GM23338 (cell line): ENCODE data around the gene PEAK3. TPM values are rescaled to one million over a fixed set of nuclear protein-coding genes. Genes with fewer than 3 reads are reported as not detected.

Source experiments
- ATAC-seq: fragments of 200-7000 bp; cut with Tn5 transposase; 3 replicates; pipeline ENCODE4 v1.9.1; 2020
- DNase-seq: peaks from one replicate; pipeline ENCODE4 v3.0.0-alpha.2; 2015; ENCODE audit warnings: low spot score
- H2AFZ ChIP-seq: fragments of 200-600 bp; sonication (generic); 2 replicates; pipeline ENCODE4 v1.8.0; 2016; ENCODE audit warnings: antibody characterized with exemption, mild to moderate bottlenecking, moderate library complexity
- H3F3A ChIP-seq: fragments of 200-600 bp; sonication (generic); replicated peaks from 2 replicates; pipeline ENCODE4 v1.8.0; 2017; ENCODE audit warnings: antibody characterized with exemption, mixed run types, low read depth
- H3K27ac ChIP-seq: fragments of 200-600 bp; sonication (generic); 2 replicates; pipeline ENCODE4 v1.6.1; 2016; ENCODE audit warnings: low read depth
- H3K27me3 ChIP-seq: fragments of 200-600 bp; sonication (generic); 2 replicates; pipeline ENCODE4 v1.8.0; 2016; ENCODE audit warnings: mild to moderate bottlenecking, mixed run types, moderate library complexity; ENCODE audit not compliant: insufficient read depth
- H3K36me3 ChIP-seq: fragments of 200-600 bp; sonication (generic); 2 replicates; pipeline ENCODE4 v1.8.0; 2016; ENCODE audit warnings: mild to moderate bottlenecking; ENCODE audit not compliant: insufficient read depth
- H3K4me1 ChIP-seq: fragments of 200-600 bp; sonication (generic); 2 replicates; pipeline ENCODE4 v1.8.0; 2016; ENCODE audit warnings: mild to moderate bottlenecking, moderate library complexity; ENCODE audit not compliant: insufficient read depth
- H3K4me2 ChIP-seq: fragments of 200-600 bp; sonication (generic); 2 replicates; pipeline ENCODE4 v1.7.1; 2017; ENCODE audit warnings: mixed run types
- H3K4me3 ChIP-seq: fragments of 200-600 bp; sonication (generic); 2 replicates; pipeline ENCODE4 v1.6.1; 2016; ENCODE audit warnings: mixed run types
- H3K79me2 ChIP-seq: fragments of 200-600 bp; sonication (generic); replicated peaks from 2 replicates; pipeline ENCODE4 v1.8.0; 2017; ENCODE audit warnings: mild to moderate bottlenecking; ENCODE audit not compliant: insufficient read depth
- H3K9me2 ChIP-seq: fragments of 200-600 bp; sonication (generic); 2 replicates; pipeline ENCODE4 v1.8.0; 2017; ENCODE audit not compliant: insufficient read depth
- H4K20me1 ChIP-seq: fragments of 200-600 bp; sonication (generic); replicated peaks from 2 replicates; pipeline ENCODE4 v1.8.0; 2017; ENCODE audit warnings: mild to moderate bottlenecking; ENCODE audit not compliant: insufficient read depth
- H3K27ac Mint-ChIP-seq: 2 replicates; pipeline ENCODE4 v1.8.0; 2020; ENCODE audit warnings: inconsistent platforms, mild to moderate bottlenecking, moderate library complexity, mixed read lengths
- H3K27me3 Mint-ChIP-seq: 3 replicates; pipeline ENCODE4 v1.8.0; 2022; ENCODE audit warnings: low read depth, mild to moderate bottlenecking, moderate library complexity, mixed read lengths, inconsistent platforms; ENCODE audit not compliant: insufficient read depth, poor library complexity
- H3K36me3 Mint-ChIP-seq: 3 replicates; pipeline ENCODE4 v1.8.0; 2021; ENCODE audit warnings: low read depth, mild to moderate bottlenecking, inconsistent platforms, moderate library complexity, mixed read lengths
- H3K4me1 Mint-ChIP-seq: 3 replicates; pipeline ENCODE4 v1.8.0; 2020; ENCODE audit warnings: mild to moderate bottlenecking, inconsistent platforms, mixed read lengths
- H3K4me3 Mint-ChIP-seq: 3 replicates; pipeline ENCODE4 v1.8.0; 2021; ENCODE audit warnings: moderate library complexity, mild to moderate bottlenecking, inconsistent platforms, mixed read lengths
- H3K9me3 Mint-ChIP-seq: 3 replicates; pipeline ENCODE4 v1.8.0; 2020; ENCODE audit warnings: moderate library complexity, mild to moderate bottlenecking, inconsistent platforms, mixed read lengths
- CTCF ChIP-seq, 2 experiments: fragments of 200-600 bp in 1 of 2; sonication (generic) in 1 of 2; conservative IDR thresholded peaks; 2 replicates each; pipeline versions ENCODE4 v1.5.1 to v1.6.1; 2016 to 2017; ENCODE audit warnings: antibody characterized with exemption in 2 of 2, low read depth in 2 of 2, mild to moderate bottlenecking in 2 of 2, moderate library complexity in 1 of 2
- EZH2 ChIP-seq: fragments of 200-600 bp; sonication (generic); IDR thresholded peaks from one replicate; pipeline ENCODE4 v1.8.0; 2017; ENCODE audit warnings: antibody characterized with exemption, mild to moderate bottlenecking, low read depth; ENCODE audit not compliant: unreplicated experiment
- JUNB ChIP-seq: IDR thresholded peaks from one replicate; pipeline ENCODE4 v1.6.1; 2016; ENCODE audit warnings: antibody characterized with exemption; ENCODE audit not compliant: unreplicated experiment
- NANOG ChIP-seq: IDR thresholded peaks from 2 replicates; pipeline ENCODE4 v1.6.1; 2016; ENCODE audit warnings: antibody characterized with exemption, borderline replicate concordance
- POLR2AphosphoS5 ChIP-seq: IDR thresholded peaks from 2 replicates; pipeline ENCODE4 v1.6.1; 2016; ENCODE audit warnings: antibody characterized with exemption, low read depth
- STAT1 ChIP-seq: IDR thresholded peaks from one replicate; pipeline ENCODE4 v1.6.1; 2016; ENCODE audit warnings: antibody characterized with exemption; ENCODE audit not compliant: unreplicated experiment
- ZNF331 ChIP-seq: fragments of 250-450 bp; sonication (Bioruptor Pico); IDR thresholded peaks from 2 replicates; pipeline ENCODE4 v1.5.0; 2020; ENCODE audit warnings: low read depth, mild to moderate bottlenecking, moderate library complexity
- polyA plus RNA-seq: library from polyadenylated mRNA; unstranded; fragments of >200 nt; fragmentation: Nextera tagmentation; extraction: Ambion mirVana; gene quantifications from 2 replicates; pipeline ENCODE4 v1.2.1, GENCODE V29; 2016
- total RNA-seq: library from RNA; depleted of rRNA; stranded (reverse); fragments of >200 nt; shearing (Covaris generic); gene quantifications from 2 replicates; pipeline ENCODE4 v1.2.3, GENCODE V29; 2014
- TF ChIP-seq, protein P1 (sequence below): IDR thresholded peaks from 2 replicates; pipeline ENCODE4 v1.6.1; 2016; ENCODE audit warnings: antibody characterized with exemption
- TF ChIP-seq, protein P2 (sequence below): IDR thresholded peaks from one replicate; pipeline ENCODE4 v1.6.1; 2018; ENCODE audit warnings: antibody characterized with exemption; ENCODE audit not compliant: unreplicated experiment

The PEAK3 gene
- total and polyA plus RNA-seq, 2 experiments from 2014 or later: not detected

DNA sequence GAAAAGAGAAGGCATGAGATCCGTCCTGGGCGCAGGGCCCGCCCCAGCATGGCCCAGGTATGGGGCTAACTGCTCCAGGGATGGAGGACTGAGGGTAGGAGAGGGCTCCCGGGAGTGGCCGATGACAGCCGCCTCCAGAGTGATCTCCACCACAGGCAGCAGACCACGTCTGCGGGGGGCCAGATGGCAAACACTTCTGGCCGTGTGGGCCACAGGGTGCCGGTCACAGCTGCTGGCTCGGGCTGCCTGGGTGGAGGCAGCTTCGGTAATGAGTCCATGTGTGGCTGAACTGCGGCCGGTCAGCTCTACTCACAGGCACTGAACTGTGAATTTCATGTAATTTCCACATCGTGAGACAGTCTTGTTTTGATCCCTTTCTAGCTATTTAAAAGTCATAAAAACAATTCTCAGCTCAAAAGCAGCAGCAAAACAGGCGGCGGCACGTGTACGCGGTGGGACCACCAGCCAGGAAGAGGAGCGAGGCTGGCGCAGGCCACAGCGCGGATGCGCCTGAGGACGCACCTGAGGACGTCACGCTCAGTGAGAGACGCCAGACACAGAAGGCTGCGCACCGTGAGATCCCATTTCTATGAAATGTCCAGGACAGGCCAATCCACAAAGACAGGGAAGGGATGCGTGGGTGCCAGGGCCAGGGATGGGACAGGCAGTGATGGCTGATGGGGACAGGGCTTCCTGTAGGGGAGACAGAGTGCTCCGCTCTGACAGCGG lies 42.4 kb upstream of the PEAK3 start:
- H3K4me3 Mint-ChIP-seq: no peak overlapping the region
- DNase-seq (no peak), ATAC-seq (no peak)
- Histone ChIP-seq H4K20me1 (peaks cover 6% of the 10 kb centered on the region; the same call in 1 of the 2 replicates), H3K27ac (no peak overlapping the region), H3K4me1 (peaks cover 5% of the 10 kb centered on the region; the same call in 1 of the 2 replicates), H3K27me3 (no peaks in the 10 kb centered on the region), H3F3A (0 out of 2 replicates have a peak, but pooled peaks cover 3% of the 10 kb centered on the region), H3K36me3 (no peaks in the 10 kb centered on the region), H3K4me2 (no peak overlapping the region), H3K9me2 (no peaks in the 10 kb centered on the region), H3K79me2 (peaks cover 35% of the 10 kb centered on the region), H3K4me3 (no peak overlapping the region), H2AFZ (no peak overlapping the region)
- H3K27ac Mint-ChIP-seq: no peak overlapping the region
- H3K9me3 Mint-ChIP-seq: 0 out of 3 replicates have a peak, but pooled peaks cover 2% of the 10 kb centered on the region
- peaks cover 32% of the 10 kb centered on the region for H3K36me3 Mint-ChIP-seq
- H3K27me3 Mint-ChIP-seq: peaks cover 24% of the 10 kb centered on the region
- peaks cover 15% of the 10 kb centered on the region for H3K4me1 Mint-ChIP-seq
- no peak for TF ChIP-seq JUNB
- TF ChIP-seq POLR2AphosphoS5: no peak
- TF ChIP-seq, protein P1, sequence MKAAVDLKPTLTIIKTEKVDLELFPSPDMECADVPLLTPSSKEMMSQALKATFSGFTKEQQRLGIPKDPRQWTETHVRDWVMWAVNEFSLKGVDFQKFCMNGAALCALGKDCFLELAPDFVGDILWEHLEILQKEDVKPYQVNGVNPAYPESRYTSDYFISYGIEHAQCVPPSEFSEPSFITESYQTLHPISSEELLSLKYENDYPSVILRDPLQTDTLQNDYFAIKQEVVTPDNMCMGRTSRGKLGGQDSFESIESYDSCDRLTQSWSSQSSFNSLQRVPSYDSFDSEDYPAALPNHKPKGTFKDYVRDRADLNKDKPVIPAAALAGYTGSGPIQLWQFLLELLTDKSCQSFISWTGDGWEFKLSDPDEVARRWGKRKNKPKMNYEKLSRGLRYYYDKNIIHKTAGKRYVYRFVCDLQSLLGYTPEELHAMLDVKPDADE: no peak
- no peak for TF ChIP-seq CTCF (conservative IDR thresholded peaks at IDR 0.05; ENCODE audit: low read depth in 2 of 2)
- no peak for TF ChIP-seq STAT1
- no peak for TF ChIP-seq NANOG
- TF ChIP-seq EZH2: no peak
- TF ChIP-seq, protein P2, sequence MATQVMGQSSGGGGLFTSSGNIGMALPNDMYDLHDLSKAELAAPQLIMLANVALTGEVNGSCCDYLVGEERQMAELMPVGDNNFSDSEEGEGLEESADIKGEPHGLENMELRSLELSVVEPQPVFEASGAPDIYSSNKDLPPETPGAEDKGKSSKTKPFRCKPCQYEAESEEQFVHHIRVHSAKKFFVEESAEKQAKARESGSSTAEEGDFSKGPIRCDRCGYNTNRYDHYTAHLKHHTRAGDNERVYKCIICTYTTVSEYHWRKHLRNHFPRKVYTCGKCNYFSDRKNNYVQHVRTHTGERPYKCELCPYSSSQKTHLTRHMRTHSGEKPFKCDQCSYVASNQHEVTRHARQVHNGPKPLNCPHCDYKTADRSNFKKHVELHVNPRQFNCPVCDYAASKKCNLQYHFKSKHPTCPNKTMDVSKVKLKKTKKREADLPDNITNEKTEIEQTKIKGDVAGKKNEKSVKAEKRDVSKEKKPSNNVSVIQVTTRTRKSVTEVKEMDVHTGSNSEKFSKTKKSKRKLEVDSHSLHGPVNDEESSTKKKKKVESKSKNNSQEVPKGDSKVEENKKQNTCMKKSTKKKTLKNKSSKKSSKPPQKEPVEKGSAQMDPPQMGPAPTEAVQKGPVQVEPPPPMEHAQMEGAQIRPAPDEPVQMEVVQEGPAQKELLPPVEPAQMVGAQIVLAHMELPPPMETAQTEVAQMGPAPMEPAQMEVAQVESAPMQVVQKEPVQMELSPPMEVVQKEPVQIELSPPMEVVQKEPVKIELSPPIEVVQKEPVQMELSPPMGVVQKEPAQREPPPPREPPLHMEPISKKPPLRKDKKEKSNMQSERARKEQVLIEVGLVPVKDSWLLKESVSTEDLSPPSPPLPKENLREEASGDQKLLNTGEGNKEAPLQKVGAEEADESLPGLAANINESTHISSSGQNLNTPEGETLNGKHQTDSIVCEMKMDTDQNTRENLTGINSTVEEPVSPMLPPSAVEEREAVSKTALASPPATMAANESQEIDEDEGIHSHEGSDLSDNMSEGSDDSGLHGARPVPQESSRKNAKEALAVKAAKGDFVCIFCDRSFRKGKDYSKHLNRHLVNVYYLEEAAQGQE: no peak
- no peak for TF ChIP-seq ZNF331 (CRISPR knock-in tag)
